MM.1S (cell line): ENCODE results near the gene NUAK1.

Experiments
- DNase-seq: peaks from one replicate; pipeline ENCODE4 v3.0.0-alpha.2; 2015
- H2AFZ ChIP-seq: fragments of 300-600 bp; sonication (generic); 2 replicates; pipeline ENCODE4 v1.6.0; 2016; ENCODE audit warnings: antibody characterized with exemption, low read length
- H3F3A ChIP-seq: fragments of 300-600 bp; sonication (generic); 2 replicates; pipeline ENCODE4 v1.6.1; 2016; ENCODE audit warnings: mild to moderate bottlenecking, antibody characterized with exemption, low read length, moderate library complexity, mixed read lengths; ENCODE audit not compliant: insufficient read depth
- H3K27ac ChIP-seq: fragments of 300-600 bp; sonication (generic); 2 replicates; pipeline ENCODE4 v1.5.1; 2016; ENCODE audit warnings: mild to moderate bottlenecking, low read length
- H3K27me3 ChIP-seq: fragments of 300-600 bp; sonication (generic); replicated peaks from 2 replicates; pipeline ENCODE4 v1.6.0; 2016; ENCODE audit warnings: low read length; ENCODE audit not compliant: insufficient read depth
- H3K36me3 ChIP-seq: fragments of 300-600 bp; sonication (generic); replicated peaks from 2 replicates; pipeline ENCODE4 v1.6.1; 2016; ENCODE audit warnings: mild to moderate bottlenecking, low read length, mixed read lengths; ENCODE audit not compliant: insufficient read depth
- H3K4me1 ChIP-seq: fragments of 300-600 bp; sonication (generic); 2 replicates; pipeline ENCODE4 v1.6.1; 2016; ENCODE audit warnings: low read length, mixed read lengths
- H3K4me2 ChIP-seq: fragments of 300-600 bp; sonication (generic); 2 replicates; pipeline ENCODE4 v1.6.0; 2016; ENCODE audit warnings: low read depth, low read length
- H3K4me3 ChIP-seq: fragments of 300-600 bp; sonication (generic); 2 replicates; pipeline ENCODE4 v1.5.1; 2016; ENCODE audit warnings: low read length, mixed read lengths
- H3K79me2 ChIP-seq: fragments of 300-600 bp; sonication (generic); 2 replicates; pipeline ENCODE4 v1.6.1; 2016; ENCODE audit warnings: mixed run types, low read length, mixed read lengths
- H3K9ac ChIP-seq: fragments of 300-600 bp; sonication (generic); 2 replicates; pipeline ENCODE4 v1.6.1; 2016; ENCODE audit warnings: low read length, mixed read lengths
- H3K9me2 ChIP-seq: fragments of 300-600 bp; sonication (generic); replicated peaks from 2 replicates; pipeline ENCODE4 v1.6.1; 2016; ENCODE audit warnings: mild to moderate bottlenecking, low read length, mixed read lengths; ENCODE audit not compliant: insufficient read depth
- H3K9me3 ChIP-seq: fragments of 300-600 bp; sonication (generic); replicated peaks from 2 replicates; pipeline ENCODE4 v1.6.1; 2016; ENCODE audit warnings: mild to moderate bottlenecking, low read length, mixed read lengths; ENCODE audit not compliant: insufficient read depth
- H4K20me1 ChIP-seq: fragments of 300-600 bp; sonication (generic); 2 replicates; pipeline ENCODE4 v1.6.1; 2016; ENCODE audit warnings: mild to moderate bottlenecking, low read length, moderate library complexity, mixed read lengths; ENCODE audit not compliant: insufficient read depth
- CTCF ChIP-seq: fragments of 300-600 bp; sonication (generic); IDR thresholded peaks from 2 replicates; pipeline ENCODE4 v1.5.1; 2016; ENCODE audit warnings: antibody characterized with exemption, low read length, mixed read lengths
- EZH2 ChIP-seq: fragments of 300-600 bp; sonication (generic); optimal IDR thresholded peaks from 2 replicates; pipeline ENCODE3; 2017; ENCODE audit warnings: low read depth, mild to moderate bottlenecking, antibody characterized with exemption, low read length, mixed read lengths
- EZH2phosphoT487 ChIP-seq: fragments of 300-600 bp; sonication (generic); IDR thresholded peaks from 2 replicates; pipeline ENCODE4 v1.6.1; 2018; ENCODE audit warnings: antibody characterized with exemption, low read length

NUAK1 gene

DNA sequence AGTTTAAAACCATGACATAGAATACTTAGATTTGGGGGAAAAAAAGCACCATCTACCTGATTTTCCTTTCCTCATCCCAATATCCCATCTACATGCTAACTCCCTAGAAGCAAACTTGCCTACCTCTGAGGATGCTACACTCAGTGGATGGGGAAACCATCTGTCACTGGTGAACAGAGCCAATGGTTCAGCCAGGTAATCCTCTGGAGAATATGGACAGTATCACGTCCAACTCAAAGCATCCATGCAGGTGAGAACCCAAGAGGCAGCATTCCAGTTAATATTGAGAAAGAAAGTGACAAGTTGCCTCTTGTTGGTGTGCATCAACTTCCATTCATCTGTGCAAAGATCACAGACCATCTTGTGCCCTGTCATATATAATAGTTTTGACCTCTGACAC is 73.2 kb downstream of the NUAK1 start:
- no peak for DNase-seq
- no peaks in the 10 kb centered on the region for H3K9me3 ChIP-seq
- H4K20me1 ChIP-seq = no peaks in the 10 kb centered on the region
- H3K9me2 ChIP-seq = no peaks in the 10 kb centered on the region
- H3K79me2 ChIP-seq = no peaks in the 10 kb centered on the region
- no peak overlapping the region for H2AFZ ChIP-seq
- no peaks in the 10 kb centered on the region for H3F3A ChIP-seq
- H3K4me1 ChIP-seq = no peaks in the 10 kb centered on the region
- H3K27ac ChIP-seq = no peak overlapping the region
- H3K36me3 ChIP-seq = peaks cover 13% of the 10 kb centered on the region
- no peak overlapping the region for H3K9ac ChIP-seq
- H3K4me2 ChIP-seq = no peak overlapping the region
- TF ChIP-seq CTCF = no peak
- no peak for TF ChIP-seq EZH2
- TF ChIP-seq EZH2phosphoT487 = no peak
- no peak overlapping the region for H3K4me3 ChIP-seq
- H3K27me3 ChIP-seq = no peaks in the 10 kb centered on the region

DNA sequence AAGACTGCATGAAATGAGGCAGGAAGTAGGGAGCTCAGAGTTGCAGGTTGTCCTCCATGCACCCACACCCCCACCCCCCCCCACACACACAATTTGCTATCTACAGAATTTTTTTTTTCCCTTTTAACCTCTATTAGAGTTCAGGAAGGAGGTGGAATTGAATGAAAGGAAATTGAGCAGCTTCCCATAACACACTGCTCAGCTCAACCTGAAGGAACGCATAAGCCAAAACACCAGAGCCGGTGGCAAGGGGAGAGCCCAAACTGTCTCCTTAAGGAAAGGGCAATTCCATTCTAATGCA is 74.1 kb downstream of the NUAK1 start:
- Histone ChIP-seq H3K4me2 (no peak overlapping the region), H3K4me3 (no peak overlapping the region), H2AFZ (no peak overlapping the region), H3K27me3 (no peaks in the 10 kb centered on the region), H3F3A (no peaks in the 10 kb centered on the region), H3K36me3 (peaks cover 10% of the 10 kb centered on the region), H3K9me2 (no peaks in the 10 kb centered on the region), H4K20me1 (no peaks in the 10 kb centered on the region), H3K9me3 (no peaks in the 10 kb centered on the region), H3K79me2 (no peaks in the 10 kb centered on the region), H3K9ac (no peak overlapping the region), H3K27ac (no peak overlapping the region), H3K4me1 (no peaks in the 10 kb centered on the region)
- TF ChIP-seq EZH2 (no peak), CTCF (no peak), EZH2phosphoT487 (no peak)
- no peak for DNase-seq

DNA sequence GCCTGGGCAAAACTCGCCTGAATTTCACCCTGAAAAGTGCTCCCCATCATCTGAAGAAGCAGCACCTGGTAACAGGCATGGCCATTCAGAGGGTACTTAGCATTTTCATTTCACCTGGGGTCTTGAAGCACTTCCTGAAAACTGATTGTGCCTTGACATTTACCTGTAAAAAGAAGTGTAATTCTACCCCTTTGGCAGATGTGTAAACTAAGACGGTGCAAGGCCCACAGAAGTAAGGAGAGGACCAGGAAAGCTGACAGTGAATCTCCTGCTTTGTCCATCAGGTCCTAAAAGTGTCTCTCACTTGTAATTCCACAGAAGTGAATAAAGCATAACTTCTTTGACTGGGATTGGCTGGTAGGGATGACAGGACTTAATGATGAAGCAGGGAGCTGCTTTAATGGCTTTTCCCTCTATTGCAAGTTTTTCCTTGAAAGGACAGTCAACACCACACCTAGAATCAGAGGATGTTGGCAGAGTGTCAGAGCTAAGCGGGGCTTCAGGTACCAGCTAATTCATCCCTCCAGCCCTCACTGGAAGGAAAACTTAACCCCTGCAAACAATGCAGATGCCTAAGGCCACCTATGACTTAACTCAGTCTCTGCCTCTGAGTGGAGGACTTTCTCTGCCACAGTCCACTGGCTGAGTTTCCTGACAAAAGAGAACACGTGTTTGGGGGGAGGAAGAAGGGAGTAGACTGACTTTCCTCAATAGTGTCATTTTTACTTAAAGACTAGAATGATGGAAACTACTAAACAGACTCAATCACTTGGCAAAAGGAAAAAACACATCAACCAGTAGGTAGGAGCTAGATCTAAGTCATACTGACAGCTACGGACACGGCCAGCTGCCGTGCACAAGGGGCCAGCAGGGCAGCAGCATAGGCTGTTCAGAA is 74.7 kb downstream of the NUAK1 start:
- no peak overlapping the region for H2AFZ ChIP-seq
- no peaks in the 10 kb centered on the region for H3K9me3 ChIP-seq
- no peak overlapping the region for H3K27ac ChIP-seq
- H3K9me2 ChIP-seq = no peaks in the 10 kb centered on the region
- no peak overlapping the region for H3K4me2 ChIP-seq
- no peak for DNase-seq
- peaks cover 7% of the 10 kb centered on the region; the same call in 1 of the 2 replicates for H3K36me3 ChIP-seq
- TF ChIP-seq CTCF (no peak), EZH2phosphoT487 (no peak), EZH2 (no peak)
- H3K9ac ChIP-seq = no peak overlapping the region
- no peak overlapping the region for H3K4me3 ChIP-seq
- H3F3A ChIP-seq = no peaks in the 10 kb centered on the region
- H3K4me1 ChIP-seq = no peaks in the 10 kb centered on the region
- no peaks in the 10 kb centered on the region for H3K27me3 ChIP-seq
- no peaks in the 10 kb centered on the region for H3K79me2 ChIP-seq
- H4K20me1 ChIP-seq = no peaks in the 10 kb centered on the region
